ENCODE results near the gene SPESP1.
"Not testable (repeated sequence)": the region's sequence is repeated elsewhere in the genome, so short reads cannot be mapped to it uniquely, and the experiment has no call there.

The SPESP1 gene

GRCh38 chr15:68966996-68967395 lies 36.7 kb downstream of the SPESP1 start:
- no peak for DNase-seq

GRCh38 chr15:68967948-68968347 lies 37.6 kb downstream of the SPESP1 start:
- no peak for DNase-seq

GRCh38 chr15:68969298-68969697 lies 39.0 kb downstream of the SPESP1 start:
- no peak for DNase-seq

- no peak for DNase-seq
Observed at GRCh38 chr15:68972201-68973065, 42.1 kb downstream of the SPESP1 start.

- not testable (repeated sequence) for DNase-seq
Observed at GRCh38 chr15:68975651-68976160, 45.4 kb downstream of the SPESP1 start.

- DNase-seq = not testable (repeated sequence)
Observed at GRCh38 chr15:68977426-68977825, 47.1 kb downstream of the SPESP1 start.

- no peak for DNase-seq
Observed at GRCh38 chr15:68979006-68979405, 48.7 kb downstream of the SPESP1 start.

- DNase-seq = no peak
Observed at GRCh38 chr15:68979816-68980215, 49.5 kb downstream of the SPESP1 start.

GRCh38 chr15:68980786-68981185 lies 50.5 kb downstream of the SPESP1 start:
- DNase-seq = no peak

GRCh38 chr15:68981941-68982340 lies 51.6 kb downstream of the SPESP1 start:
- DNase-seq = no peak

GRCh38 chr15:68982976-68983563 lies 52.7 kb downstream of the SPESP1 start:
- DNase-seq = no peak

GRCh38 chr15:68983961-68984481 lies 53.7 kb downstream of the SPESP1 start:
- DNase-seq = no peak

GRCh38 chr15:68984586-68984985 lies 54.3 kb downstream of the SPESP1 start:
- DNase-seq = no peak

- no peak for DNase-seq
Observed at GRCh38 chr15:68985361-68985891, 55.1 kb downstream of the SPESP1 start.

- no peak for DNase-seq
Observed at GRCh38 chr15:68986322-68986721, 56.0 kb downstream of the SPESP1 start.

- DNase-seq = no peak
Observed at GRCh38 chr15:68987120-68987519, 56.8 kb downstream of the SPESP1 start.

GRCh38 chr15:68987676-68988075 lies 57.4 kb downstream of the SPESP1 start:
- no peak for DNase-seq

- DNase-seq = no peak
Observed at GRCh38 chr15:68989541-68990230, 59.4 kb downstream of the SPESP1 start.

- DNase-seq = no peak
Observed at GRCh38 chr15:68990231-68990991, 60.1 kb downstream of the SPESP1 start.

- no peak for DNase-seq
Observed at GRCh38 chr15:68990992-68991500, 60.7 kb downstream of the SPESP1 start.

GRCh38 chr15:68991723-68992122 lies 61.4 kb downstream of the SPESP1 start:
- no peak for DNase-seq

GRCh38 chr15:68992696-68993095 lies 62.4 kb downstream of the SPESP1 start:
- DNase-seq = no peak

Data from activated CD4-positive, CD25-positive, alpha-beta regulatory T cell treated with anti-CD3 and anti-CD28 coated beads, Interleukin-2, amount 50 U/mL, for 72 hours (primary cell).